ENCODE results near the gene MDN1.

Gene MDN1

DNA sequence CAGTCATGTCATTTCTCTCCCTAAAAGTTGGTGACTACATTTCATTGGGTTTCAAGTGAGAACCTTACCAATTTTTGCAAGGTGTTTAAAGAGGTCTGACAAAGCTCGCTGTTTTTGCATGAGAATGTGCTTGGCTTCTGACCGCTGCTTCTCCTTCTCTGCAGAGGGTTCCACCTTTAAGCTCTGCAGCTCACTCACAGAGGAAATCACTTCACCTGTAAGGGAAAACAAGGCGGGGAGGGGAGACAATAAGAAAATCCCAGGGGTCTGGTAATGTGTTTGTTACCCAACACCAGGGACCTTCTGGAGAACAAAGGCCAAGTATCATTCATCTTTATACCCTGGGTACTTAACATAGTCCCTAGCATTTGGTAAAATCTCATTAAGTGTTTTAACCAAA is 141.1 kb downstream of the MDN1 start:
- ATAC-seq, result no peak
- no peak for TF ChIP-seq TOX (CRISPR knock-in tag; IDR thresholded peaks at IDR 0.05; ENCODE audit: borderline replicate concordance)
- TF ChIP-seq ZNF70 (CRISPR knock-in tag; IDR thresholded peaks at IDR 0.05), result no peak
- no peak for TF ChIP-seq ZC3H10 (CRISPR knock-in tag; IDR thresholded peaks at IDR 0.05)
- TF ChIP-seq CSDC2 (CRISPR knock-in tag; IDR thresholded peaks at IDR 0.05), result no peak
- TF ChIP-seq RARB (CRISPR knock-in tag; IDR thresholded peaks at IDR 0.05), result no peak
- TF ChIP-seq PPARA (CRISPR knock-in tag; IDR thresholded peaks at IDR 0.05; ENCODE audit: borderline replicate concordance), result no peak
- TF ChIP-seq, protein P1, sequence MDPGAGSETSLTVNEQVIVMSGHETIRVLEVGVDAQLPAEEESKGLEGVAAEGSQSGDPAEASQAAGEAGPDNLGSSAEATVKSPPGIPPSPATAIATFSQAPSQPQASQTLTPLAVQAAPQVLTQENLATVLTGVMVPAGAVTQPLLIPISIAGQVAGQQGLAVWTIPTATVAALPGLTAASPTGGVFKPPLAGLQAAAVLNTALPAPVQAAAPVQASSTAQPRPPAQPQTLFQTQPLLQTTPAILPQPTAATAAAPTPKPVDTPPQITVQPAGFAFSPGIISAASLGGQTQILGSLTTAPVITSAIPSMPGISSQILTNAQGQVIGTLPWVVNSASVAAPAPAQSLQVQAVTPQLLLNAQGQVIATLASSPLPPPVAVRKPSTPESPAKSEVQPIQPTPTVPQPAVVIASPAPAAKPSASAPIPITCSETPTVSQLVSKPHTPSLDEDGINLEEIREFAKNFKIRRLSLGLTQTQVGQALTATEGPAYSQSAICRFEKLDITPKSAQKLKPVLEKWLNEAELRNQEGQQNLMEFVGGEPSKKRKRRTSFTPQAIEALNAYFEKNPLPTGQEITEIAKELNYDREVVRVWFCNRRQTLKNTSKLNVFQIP (CRISPR knock-in tag; IDR thresholded peaks at IDR 0.05; ENCODE audit: borderline replicate concordance, low read depth), result no peak
- TF ChIP-seq, protein P2, sequence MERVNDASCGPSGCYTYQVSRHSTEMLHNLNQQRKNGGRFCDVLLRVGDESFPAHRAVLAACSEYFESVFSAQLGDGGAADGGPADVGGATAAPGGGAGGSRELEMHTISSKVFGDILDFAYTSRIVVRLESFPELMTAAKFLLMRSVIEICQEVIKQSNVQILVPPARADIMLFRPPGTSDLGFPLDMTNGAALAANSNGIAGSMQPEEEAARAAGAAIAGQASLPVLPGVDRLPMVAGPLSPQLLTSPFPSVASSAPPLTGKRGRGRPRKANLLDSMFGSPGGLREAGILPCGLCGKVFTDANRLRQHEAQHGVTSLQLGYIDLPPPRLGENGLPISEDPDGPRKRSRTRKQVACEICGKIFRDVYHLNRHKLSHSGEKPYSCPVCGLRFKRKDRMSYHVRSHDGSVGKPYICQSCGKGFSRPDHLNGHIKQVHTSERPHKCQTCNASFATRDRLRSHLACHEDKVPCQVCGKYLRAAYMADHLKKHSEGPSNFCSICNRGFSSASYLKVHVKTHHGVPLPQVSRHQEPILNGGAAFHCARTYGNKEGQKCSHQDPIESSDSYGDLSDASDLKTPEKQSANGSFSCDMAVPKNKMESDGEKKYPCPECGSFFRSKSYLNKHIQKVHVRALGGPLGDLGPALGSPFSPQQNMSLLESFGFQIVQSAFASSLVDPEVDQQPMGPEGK (CRISPR knock-in tag; IDR thresholded peaks at IDR 0.05; ENCODE audit: borderline replicate concordance), result no peak
- TF ChIP-seq, protein P3, sequence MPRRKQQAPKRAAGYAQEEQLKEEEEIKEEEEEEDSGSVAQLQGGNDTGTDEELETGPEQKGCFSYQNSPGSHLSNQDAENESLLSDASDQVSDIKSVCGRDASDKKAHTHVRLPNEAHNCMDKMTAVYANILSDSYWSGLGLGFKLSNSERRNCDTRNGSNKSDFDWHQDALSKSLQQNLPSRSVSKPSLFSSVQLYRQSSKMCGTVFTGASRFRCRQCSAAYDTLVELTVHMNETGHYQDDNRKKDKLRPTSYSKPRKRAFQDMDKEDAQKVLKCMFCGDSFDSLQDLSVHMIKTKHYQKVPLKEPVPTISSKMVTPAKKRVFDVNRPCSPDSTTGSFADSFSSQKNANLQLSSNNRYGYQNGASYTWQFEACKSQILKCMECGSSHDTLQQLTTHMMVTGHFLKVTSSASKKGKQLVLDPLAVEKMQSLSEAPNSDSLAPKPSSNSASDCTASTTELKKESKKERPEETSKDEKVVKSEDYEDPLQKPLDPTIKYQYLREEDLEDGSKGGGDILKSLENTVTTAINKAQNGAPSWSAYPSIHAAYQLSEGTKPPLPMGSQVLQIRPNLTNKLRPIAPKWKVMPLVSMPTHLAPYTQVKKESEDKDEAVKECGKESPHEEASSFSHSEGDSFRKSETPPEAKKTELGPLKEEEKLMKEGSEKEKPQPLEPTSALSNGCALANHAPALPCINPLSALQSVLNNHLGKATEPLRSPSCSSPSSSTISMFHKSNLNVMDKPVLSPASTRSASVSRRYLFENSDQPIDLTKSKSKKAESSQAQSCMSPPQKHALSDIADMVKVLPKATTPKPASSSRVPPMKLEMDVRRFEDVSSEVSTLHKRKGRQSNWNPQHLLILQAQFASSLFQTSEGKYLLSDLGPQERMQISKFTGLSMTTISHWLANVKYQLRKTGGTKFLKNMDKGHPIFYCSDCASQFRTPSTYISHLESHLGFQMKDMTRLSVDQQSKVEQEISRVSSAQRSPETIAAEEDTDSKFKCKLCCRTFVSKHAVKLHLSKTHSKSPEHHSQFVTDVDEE (CRISPR knock-in tag; IDR thresholded peaks at IDR 0.05), result no peak
- TF ChIP-seq GLIS3 (CRISPR knock-in tag; IDR thresholded peaks at IDR 0.05), result no peak
- no peak for TF ChIP-seq ISL1 (CRISPR knock-in tag; IDR thresholded peaks at IDR 0.05)
- TF ChIP-seq SNAI2 (CRISPR knock-in tag; IDR thresholded peaks at IDR 0.05), result no peak
- TF ChIP-seq BACH2 (CRISPR knock-in tag; IDR thresholded peaks at IDR 0.05; ENCODE audit: borderline replicate concordance), result no peak

DNA sequence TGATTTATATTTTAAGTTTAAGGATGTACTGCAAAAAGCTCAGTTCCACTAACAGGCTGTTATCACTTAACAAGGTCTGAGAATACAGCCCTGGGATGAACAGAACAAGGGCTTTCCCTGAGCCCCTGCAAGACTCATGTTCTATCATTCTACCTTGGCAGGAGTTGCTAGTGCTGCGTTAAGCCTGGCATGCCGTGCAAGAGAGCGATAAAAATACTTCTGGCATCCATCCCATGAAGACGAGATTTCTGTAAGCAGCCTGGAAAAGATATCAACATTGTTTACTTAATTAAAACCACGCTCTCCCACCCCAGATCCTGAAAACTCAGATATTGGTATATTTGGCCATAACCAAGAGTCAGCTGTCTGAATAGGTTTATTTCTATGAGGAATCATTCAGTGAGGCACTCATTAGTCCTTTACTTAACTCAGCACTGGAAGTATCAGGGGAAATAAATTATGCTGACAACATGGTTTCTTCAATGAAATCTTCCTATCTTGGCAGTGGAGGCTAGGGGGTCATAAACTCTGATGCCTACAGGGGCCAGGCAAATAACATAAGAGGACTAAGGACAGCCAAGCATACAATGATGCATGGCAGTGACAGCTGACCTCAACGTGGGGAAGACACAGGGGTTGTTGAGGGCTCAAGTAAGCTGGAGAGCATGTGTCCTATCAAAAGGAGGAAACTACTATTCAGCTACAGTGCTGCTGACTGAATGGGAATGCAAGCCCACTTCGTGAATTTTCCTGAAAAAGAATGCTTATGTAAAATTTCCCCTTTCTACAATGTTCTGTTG is 143.4 kb downstream of the MDN1 start:
- peak; percentile 44 for ATAC-seq
- TF ChIP-seq, protein P1 (CRISPR knock-in tag; IDR thresholded peaks at IDR 0.05; ENCODE audit: borderline replicate concordance, low read depth), result no peak
- TF ChIP-seq ZFP3 (CRISPR knock-in tag; IDR thresholded peaks at IDR 0.05) (no peak), BACH2 (CRISPR knock-in tag; IDR thresholded peaks at IDR 0.05; ENCODE audit: borderline replicate concordance) (no peak), GLIS3 (CRISPR knock-in tag; IDR thresholded peaks at IDR 0.05) (no peak), ZFP30 (CRISPR knock-in tag; IDR thresholded peaks at IDR 0.05) (no peak), PPARA (CRISPR knock-in tag; IDR thresholded peaks at IDR 0.05; ENCODE audit: borderline replicate concordance) (no peak), ISL1 (CRISPR knock-in tag; IDR thresholded peaks at IDR 0.05) (no peak), ZNF565 (CRISPR knock-in tag; conservative IDR thresholded peaks at IDR 0.05; ENCODE audit: low read depth) (no peak), CSDC2 (CRISPR knock-in tag; IDR thresholded peaks at IDR 0.05) (no peak), ARNTL (CRISPR knock-in tag; IDR thresholded peaks at IDR 0.05; ENCODE audit: borderline replicate concordance, low read depth) (no peak), ZNF8 (CRISPR knock-in tag; IDR thresholded peaks at IDR 0.05) (no peak)
- TF ChIP-seq, protein P4, sequence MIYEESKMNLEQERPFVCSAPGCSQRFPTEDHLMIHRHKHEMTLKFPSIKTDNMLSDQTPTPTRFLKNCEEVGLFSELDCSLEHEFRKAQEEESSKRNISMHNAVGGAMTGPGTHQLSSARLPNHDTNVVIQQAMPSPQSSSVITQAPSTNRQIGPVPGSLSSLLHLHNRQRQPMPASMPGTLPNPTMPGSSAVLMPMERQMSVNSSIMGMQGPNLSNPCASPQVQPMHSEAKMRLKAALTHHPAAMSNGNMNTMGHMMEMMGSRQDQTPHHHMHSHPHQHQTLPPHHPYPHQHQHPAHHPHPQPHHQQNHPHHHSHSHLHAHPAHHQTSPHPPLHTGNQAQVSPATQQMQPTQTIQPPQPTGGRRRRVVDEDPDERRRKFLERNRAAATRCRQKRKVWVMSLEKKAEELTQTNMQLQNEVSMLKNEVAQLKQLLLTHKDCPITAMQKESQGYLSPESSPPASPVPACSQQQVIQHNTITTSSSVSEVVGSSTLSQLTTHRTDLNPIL (CRISPR knock-in tag; IDR thresholded peaks at IDR 0.05; ENCODE audit: low read depth), result no peak
- TF ChIP-seq, protein P5, sequence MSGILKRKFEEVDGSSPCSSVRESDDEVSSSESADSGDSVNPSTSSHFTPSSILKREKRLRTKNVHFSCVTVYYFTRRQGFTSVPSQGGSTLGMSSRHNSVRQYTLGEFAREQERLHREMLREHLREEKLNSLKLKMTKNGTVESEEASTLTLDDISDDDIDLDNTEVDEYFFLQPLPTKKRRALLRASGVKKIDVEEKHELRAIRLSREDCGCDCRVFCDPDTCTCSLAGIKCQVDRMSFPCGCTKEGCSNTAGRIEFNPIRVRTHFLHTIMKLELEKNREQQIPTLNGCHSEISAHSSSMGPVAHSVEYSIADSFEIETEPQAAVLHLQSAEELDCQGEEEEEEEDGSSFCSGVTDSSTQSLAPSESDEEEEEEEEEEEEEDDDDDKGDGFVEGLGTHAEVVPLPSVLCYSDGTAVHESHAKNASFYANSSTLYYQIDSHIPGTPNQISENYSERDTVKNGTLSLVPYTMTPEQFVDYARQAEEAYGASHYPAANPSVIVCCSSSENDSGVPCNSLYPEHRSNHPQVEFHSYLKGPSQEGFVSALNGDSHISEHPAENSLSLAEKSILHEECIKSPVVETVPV (CRISPR knock-in tag; IDR thresholded peaks at IDR 0.05), result no peak
- TF ChIP-seq, protein P2 (CRISPR knock-in tag; IDR thresholded peaks at IDR 0.05; ENCODE audit: borderline replicate concordance), result no peak
